GM19240 (cell line): Measurements from ENCODE around the gene GK2.

Experiments
- DNase-seq: peaks from one replicate; pipeline ENCODE4 v3.0.0; 2011; ENCODE audit warnings: low spot score; ENCODE audit not compliant: insufficient read length

GK2 gene

DNA sequence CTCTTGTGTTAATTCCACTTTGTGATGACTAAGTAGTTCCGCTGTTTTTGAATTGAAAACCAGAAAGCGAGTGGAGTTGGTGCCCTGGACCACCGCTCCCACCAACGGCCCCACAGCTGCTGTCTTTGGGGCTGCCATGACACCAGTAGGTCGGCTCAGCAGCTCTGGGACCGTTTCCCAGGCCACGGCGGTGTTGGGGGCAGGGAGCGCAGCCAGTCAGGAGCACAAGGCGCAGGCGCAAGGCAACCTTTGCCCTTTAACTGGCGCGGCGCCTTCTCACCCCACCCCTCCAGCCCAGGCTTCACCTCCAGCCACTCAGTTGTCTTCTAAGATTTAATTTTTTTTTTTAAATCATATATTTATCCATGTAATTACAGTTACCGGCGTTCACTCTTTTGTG is at the start of gene GK2:
TSS of gene GK2 (minus strand) at position 166 of the 400 bp plus-strand sequence. CDS start at position 138, 28 bp downstream.
- no peak for DNase-seq

- DNase-seq: no peak
Observed at GRCh38 chr4:79455216-79455615, 47.2 kb upstream of the GK2 start.

- DNase-seq: no peak
Observed at GRCh38 chr4:79454656-79455055, 46.6 kb upstream of the GK2 start.

- no peak for DNase-seq
Observed at GRCh38 chr4:79450053-79450452, 42.0 kb upstream of the GK2 start.

DNA sequence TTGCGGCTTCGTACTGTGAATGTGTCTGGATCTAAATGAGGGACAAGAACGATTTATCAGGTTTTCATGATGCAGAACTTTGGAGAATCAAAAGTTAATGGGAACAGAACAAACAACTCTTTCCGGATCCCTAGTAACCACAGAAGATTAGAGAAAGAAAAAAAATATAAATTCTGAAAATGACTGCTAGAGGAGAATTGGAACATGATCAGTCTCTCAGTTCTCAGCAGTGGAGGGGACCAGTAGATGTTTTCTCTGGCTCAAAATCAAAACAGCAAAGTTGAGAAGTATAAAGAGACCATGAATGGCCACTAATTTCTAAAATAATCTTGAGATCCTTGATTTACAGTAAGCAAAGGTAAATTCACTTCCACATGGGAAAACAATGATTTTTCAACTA is 38.1 kb upstream of the GK2 start:
- no peak for DNase-seq

DNA sequence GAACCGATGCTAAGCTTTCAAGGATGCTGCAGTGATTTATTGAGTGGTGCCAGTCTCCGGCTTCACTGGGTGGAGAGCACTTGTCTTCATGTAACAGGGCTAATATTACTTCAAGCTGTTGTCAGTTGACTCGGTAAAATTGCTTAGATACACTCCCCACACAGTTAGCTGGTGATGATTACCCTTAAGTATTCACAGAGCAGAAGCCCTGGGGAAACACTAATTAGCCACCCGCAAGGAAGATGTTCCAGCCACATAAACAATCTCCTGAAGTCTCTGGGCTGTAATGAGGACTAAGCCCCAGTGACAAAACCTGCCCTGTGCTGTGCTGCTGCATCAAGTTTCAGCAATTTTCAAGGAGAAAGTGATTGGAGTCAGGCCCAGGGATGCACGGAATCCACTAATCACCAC is 37.3 kb upstream of the GK2 start:
- no peak for DNase-seq

DNA sequence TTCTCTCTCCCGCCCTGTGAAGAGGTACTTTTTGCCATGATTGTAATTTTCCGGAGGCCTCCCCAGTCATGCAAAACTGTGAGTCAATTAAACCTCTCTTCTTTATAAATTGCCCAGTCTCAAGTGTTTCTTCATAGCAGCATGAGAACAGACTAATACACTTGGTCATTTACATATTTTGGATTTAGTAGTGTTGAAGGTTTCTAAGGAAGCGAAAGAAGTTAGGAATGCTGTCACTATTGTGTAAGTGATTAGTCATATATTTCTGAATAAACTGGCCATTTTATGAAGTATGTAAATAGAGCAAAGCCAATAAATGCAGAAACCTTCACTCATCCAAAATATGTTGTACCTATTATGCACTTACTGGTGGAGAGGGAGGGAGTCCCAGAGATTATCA is 34.4 kb upstream of the GK2 start:
- no peak for DNase-seq

- DNase-seq: no peak
Observed at GRCh38 chr4:79439489-79439888, 31.5 kb upstream of the GK2 start.

DNA sequence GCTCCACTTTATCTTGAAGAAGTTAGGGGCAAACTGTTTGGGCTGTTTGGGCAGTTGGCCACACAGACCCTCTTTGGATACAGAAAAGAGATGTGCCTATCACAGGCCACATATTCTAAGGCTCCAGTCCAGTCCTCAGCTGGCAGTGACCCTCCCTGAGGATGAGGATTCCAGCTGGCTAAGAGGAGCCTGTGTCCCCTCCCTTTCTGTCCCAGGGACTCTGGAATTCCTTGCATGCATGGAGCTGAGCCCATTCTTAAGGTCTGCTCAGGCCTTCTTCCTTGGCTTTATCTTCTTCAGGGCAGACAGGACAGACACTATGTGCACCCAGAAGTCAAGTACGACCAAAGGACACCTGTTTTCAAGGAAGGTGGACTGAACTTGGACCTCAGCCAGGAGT is 23.8 kb upstream of the GK2 start:
- no peak for DNase-seq

GRCh38 chr4:79429113-79429903 is 21.3 kb upstream of the GK2 start:
- DNase-seq: no peak

- no peak for DNase-seq
Observed at GRCh38 chr4:79426989-79427388, 19.0 kb upstream of the GK2 start.

GRCh38 chr4:79425586-79425985 is 17.6 kb upstream of the GK2 start:
- DNase-seq: no peak

GRCh38 chr4:79421483-79421882 is 13.5 kb upstream of the GK2 start:
- no peak for DNase-seq

DNA sequence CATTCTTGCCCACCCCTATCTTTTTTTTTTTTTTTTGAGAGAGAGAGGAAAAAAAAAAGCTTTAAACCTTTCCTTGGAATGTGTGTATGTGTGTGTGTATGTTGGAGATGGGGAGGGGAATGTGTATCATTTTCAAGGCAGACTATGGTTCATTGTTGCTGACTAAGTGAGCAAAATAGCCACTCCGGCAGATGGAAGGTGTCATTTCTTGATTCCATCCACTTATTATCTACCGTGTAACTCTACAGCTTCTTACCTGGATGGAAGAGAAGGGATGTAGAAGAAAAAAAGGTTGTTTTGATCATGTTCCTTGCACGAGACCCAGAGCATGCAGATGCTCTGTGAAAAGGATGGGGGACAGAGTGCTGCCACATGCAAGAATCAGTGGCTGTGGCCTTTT is 5.9 kb upstream of the GK2 start:
- no peak for DNase-seq

- DNase-seq: no peak
Observed at GRCh38 chr4:79413032-79413885, 5.2 kb upstream of the GK2 start.

GRCh38 chr4:79404666-79405065 is 3.4 kb downstream of the GK2 start:
- no peak for DNase-seq

DNA sequence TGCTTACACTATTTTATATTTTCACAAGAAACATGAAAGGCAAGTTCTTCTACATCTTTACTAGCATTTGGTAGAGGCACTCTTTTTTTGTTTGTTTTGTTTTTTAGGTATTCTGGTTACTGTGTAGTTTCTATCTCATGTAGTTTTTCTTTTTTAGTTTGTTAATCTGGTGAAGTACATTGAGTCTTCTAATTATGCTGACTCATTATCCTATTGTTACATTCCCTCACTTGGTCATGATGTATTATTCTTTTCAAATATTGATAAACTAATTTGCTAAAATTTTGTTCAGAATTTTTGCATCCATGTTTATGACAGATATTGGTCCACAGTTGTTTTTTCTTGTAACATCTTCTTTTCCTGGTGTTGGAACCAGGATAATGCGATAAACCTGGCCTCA is 4.7 kb downstream of the GK2 start:
- no peak for DNase-seq

DNA sequence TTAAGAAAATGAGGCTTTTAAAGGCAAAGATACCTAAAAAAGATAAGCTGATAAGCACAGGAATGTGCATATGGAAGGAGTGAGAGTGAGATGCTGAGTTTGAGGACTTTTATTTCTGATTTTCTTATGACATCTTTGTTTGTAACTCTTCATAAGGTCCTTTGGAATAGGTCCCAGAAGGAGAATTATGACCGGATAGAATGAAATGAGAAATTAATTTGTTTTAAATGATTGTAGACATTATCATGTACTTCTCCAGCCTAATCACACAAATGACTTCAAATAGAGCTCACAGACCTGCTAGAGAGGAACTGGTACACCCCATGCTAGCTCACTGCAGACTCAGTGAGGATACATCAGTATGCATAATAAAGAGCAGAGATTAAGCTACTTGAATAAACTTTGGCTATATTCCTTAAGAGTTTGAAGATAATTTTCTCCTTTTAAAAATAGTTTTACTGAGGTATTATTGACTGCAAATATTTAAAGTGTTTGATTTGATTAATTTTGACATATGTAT is 5.6 kb downstream of the GK2 start:
- DNase-seq: no peak

DNA sequence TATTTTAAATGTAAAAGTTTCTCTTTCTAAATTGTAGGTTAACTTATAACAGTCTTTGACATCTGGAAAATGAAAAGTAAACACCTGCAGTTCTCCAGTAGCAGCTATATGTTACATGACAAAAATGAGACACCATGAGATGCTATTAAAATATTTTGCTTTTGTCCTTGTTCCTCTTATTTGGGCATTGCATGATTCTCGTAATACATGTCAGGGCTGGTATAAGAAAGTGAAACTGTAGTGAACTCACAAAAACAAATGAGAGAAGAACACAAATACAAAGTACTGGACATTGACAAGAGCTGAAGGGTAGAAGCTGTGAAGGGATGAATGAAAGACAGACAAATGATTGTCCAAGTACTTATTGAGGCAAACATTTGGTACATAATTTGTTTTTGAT is 9.0 kb downstream of the GK2 start:
- no peak for DNase-seq

DNA sequence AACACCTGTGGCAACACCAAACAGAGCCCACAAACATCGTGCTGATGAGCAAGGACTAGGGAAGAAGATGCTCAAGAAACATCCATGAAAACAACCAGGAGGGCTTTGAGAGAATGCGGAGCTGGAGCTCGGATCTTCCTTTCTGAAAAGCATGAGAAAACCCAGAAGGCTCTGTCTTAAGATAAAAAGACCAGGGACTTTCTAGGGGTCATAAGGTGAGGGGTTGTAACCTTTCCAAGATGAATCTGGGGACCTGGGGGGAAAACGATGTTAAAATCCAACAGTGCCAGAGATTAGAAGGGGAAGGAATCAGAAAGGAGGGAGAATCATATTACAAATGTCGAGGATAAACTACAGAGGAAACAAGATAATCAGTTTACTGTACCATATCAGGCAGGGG is 10.1 kb downstream of the GK2 start:
- no peak for DNase-seq

- DNase-seq: no peak
Observed at GRCh38 chr4:79396794-79397193, 11.2 kb downstream of the GK2 start.

DNA sequence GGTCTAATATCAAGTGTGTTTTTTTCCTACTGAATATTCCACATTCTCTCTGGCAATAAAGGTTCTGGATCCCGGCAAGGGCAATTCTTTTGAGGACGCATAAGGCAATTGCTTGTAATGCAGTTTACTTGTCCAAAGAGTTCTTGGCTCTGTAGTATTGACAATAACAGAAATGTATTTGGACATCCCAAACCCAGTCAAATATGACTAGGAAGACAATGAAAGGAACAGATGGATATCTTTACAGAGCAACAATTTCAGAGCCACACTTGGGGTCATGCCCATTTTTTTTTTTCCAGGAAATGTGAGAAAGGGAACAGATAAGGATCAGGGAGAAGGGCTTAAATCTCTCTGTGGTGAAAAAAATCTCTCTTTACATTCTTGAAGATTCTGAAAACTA is 12.2 kb downstream of the GK2 start:
- DNase-seq: no peak
